Omental fat pad (tissue), 4 donors: Measurements from ENCODE around the gene WDR6. TPM values are rescaled to one million over a fixed set of nuclear protein-coding genes. Genes with fewer than 3 reads are reported as not detected.

ENCODE experiments used
- ATAC-seq: fragments of 150-250 bp; one replicate; pipeline ENCODE4 v1.9.1; 2016; ENCODE audit warnings: mild to moderate bottlenecking, moderate library complexity; ENCODE audit not compliant: low FRiP score
- DNase-seq: peaks from one replicate; pipeline ENCODE4 v3.0.0-alpha.2; 2019; ENCODE audit warnings: low spot score
- CTCF ChIP-seq, 3 donors: fragments of 450-650 bp; IDR thresholded peaks; one replicate each; pipeline ENCODE4 v1.5.1; 2016 to 2017; ENCODE audit warnings: antibody characterized with exemption in 3 of 3, mild to moderate bottlenecking in 3 of 3, moderate library complexity in 2 of 3
- total RNA-seq, 4 donors: library from RNA; depleted of rRNA; stranded (reverse); fragments of >200 nt; gene quantifications; one replicate each; pipeline ENCODE4 v1.1.0, GENCODE V29; 2016

WDR6 gene
- total RNA-seq, 4 donors from 2014 or later = 69.2 to 121 (median 81.5) TPM

DNA sequence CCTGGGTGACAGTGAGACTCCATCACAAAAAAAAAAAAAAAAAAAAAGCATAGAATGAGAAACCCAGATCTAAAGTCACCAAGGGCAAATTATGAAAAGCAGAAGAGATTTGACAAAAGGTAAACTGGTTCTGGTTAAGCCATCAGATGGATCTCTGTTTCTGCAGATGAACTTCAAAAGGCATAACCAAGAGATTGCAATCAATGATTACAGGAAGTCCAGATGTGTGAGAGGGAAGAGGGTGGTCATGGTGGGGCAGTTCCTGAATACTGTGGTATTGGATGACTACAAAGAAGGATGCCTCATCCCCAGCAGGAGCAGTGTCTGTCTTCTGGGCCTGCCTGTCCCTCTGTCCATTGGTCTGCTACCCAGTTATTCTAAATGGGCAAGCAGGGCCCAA lies 13.4 kb upstream of the WDR6 start:
- DNase-seq (no peak), ATAC-seq (no peak)
- TF ChIP-seq CTCF (IDR thresholded peaks at IDR 0.05) = no peak

GRCh38 chr3:48996640-48997039 lies 10.6 kb upstream of the WDR6 start:
- ATAC-seq (no peak), DNase-seq (no peak)
- TF ChIP-seq CTCF (IDR thresholded peaks at IDR 0.05) = no peak

GRCh38 chr3:48997102-48997635 lies 10.0 kb upstream of the WDR6 start:
- DNase-seq (no peak), ATAC-seq (no peak)
- TF ChIP-seq CTCF (IDR thresholded peaks at IDR 0.05) = no peak

DNA sequence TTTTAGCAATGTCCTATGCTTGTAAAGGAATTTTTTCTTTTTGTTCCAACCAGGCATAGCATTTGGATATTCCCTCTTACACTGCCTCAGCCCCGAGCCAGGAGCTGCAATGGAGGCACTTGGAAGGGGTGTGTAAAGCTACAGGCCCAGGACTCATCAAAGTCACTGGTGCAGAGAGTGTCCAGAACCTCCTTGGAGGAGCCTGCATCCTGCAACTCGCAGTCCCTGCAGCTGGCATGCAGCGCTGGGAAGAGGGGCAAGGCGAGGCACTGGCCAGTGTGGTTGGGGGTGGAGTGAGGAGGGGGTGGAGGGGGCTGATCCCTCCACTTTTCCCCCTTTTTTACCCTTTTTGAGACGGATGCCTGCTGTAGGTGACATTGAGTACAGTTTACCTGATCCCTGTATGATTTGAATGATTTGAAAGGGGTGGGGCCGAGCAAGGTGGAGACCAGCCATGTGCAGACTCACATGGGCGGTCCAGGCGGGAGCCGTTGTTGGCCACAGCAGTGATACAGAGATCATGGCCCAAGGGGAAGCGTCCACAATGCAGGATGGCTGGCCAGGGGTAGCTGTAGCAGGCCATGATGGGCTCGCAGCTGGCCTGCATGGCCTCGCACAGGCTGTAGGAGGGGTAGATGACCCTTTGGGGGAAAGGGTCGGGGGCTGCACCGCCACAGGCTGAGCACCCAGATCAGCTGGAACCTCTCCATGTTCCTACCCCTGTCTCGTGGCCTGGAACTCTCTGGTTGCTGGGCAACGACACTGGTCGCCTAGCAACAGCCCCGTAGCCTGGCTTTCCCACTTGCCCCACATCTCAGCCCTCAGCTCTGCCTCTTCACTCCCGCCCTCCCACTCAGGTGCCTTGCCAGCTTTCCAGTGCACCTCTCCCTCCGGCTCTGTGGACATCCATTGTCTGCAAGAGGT lies 9.2 kb upstream of the WDR6 start:
- DNase-seq (no peak), ATAC-seq (no peak)
- TF ChIP-seq CTCF (IDR thresholded peaks at IDR 0.05) = no peak

DNA sequence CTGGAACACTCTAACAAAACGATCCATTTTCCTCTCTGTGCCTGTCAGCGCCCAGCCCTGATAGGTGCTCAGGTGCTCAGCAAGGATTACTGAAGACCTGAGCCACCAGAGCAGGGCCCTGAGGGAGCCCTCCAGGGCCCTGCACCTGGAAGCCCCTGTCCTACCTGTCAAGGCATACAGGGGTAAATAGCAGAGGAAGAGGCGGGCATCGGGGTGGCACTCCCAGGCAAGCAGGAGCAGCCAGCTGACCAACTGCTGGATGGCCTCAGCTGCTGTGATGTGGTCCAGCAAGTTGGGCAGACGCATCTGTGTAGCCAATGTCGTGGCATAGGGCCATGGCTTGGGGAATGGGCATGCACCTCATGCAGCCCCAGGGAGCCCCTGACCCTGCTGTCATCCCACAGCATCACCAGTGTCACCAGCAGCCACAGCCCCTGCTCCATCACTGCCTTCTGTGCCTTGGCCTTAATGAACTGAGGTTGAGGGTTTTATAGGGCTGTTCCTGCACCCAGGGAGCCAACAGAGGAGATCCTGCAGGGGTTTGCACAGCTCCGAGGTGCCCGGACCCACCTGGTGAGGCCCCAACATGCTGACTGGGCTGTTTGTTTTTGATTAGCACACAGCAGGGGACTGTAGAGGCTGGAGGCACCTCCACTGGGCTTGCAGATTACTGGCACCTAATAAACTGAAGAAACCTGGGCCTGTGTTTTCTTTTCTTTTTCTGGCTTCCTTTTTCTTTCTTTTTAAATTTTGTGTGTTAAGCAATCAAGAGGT lies 7.9 kb upstream of the WDR6 start:
- TF ChIP-seq CTCF (IDR thresholded peaks at IDR 0.05) = no peak
- DNase-seq (no peak), ATAC-seq (no peak)

GRCh38 chr3:49001155-49001554 lies 6.0 kb upstream of the WDR6 start:
- no peak for ATAC-seq
- no peak for TF ChIP-seq CTCF (IDR thresholded peaks at IDR 0.05)
- DNase-seq = no peak
